Endothelial cell (in vitro differentiated cells): ENCODE measurements around the gene GRB7. TPM values are rescaled to one million over a fixed set of nuclear protein-coding genes. Genes with fewer than 3 reads are reported as not detected.
"Not testable (repeated sequence)": the region's sequence is repeated elsewhere in the genome, so short reads cannot be mapped to it uniquely, and the experiment has no call there.

Experiments
- DNase-seq: peaks from one replicate; pipeline ENCODE4 v3.0.0; 2021; ENCODE audit warnings: low spot score
- H3K27ac Mint-ChIP-seq: one replicate; pipeline ENCODE4 v1.8.0; 2021; ENCODE audit warnings: mixed read lengths, inconsistent platforms; ENCODE audit not compliant: unreplicated experiment
- H3K27me3 Mint-ChIP-seq: one replicate; pipeline ENCODE4 v1.8.0; 2021; ENCODE audit warnings: mild to moderate bottlenecking, moderate library complexity, mixed read lengths, inconsistent platforms; ENCODE audit not compliant: unreplicated experiment
- H3K36me3 Mint-ChIP-seq: one replicate; pipeline ENCODE4 v1.8.0; 2021; ENCODE audit warnings: mild to moderate bottlenecking, low read depth, mixed read lengths, inconsistent platforms; ENCODE audit not compliant: unreplicated experiment
- H3K4me1 Mint-ChIP-seq: one replicate; pipeline ENCODE4 v1.8.0; 2021; ENCODE audit warnings: mild to moderate bottlenecking, mixed read lengths, inconsistent platforms; ENCODE audit not compliant: unreplicated experiment
- H3K4me3 Mint-ChIP-seq: one replicate; pipeline ENCODE4 v1.8.0; 2021; ENCODE audit warnings: mild to moderate bottlenecking, mixed read lengths, inconsistent platforms; ENCODE audit not compliant: unreplicated experiment
- H3K9me3 Mint-ChIP-seq: one replicate; pipeline ENCODE4 v1.8.0; 2021; ENCODE audit warnings: mixed read lengths, inconsistent platforms; ENCODE audit not compliant: unreplicated experiment
- CTCF ChIP-seq: fragments of 200-600 bp; sonication (generic); IDR thresholded peaks from one replicate; pipeline ENCODE4 v1.5.0; 2021; ENCODE audit warnings: antibody characterized with exemption; ENCODE audit not compliant: unreplicated experiment
- total RNA-seq: library from RNA; stranded (reverse); fragmentation: NEBNext Ultra II Directional; extraction: Animal tissue kit (Norgen Biotek cat#: 25700); gene quantifications from one replicate; pipeline ENCODE4 v1.2.1, GENCODE V29; 2021; ENCODE audit not compliant: unreplicated experiment

The GRB7 gene
- total RNA-seq, 1 donor from 2014 or later, result 1.3 TPM

GRCh38 chr17:39757931-39758873 lies 20.5 kb downstream of the GRB7 start:
- no peak overlapping the region for H3K4me3 Mint-ChIP-seq

GRCh38 chr17:39759204-39759603 lies 21.5 kb downstream of the GRB7 start:
- H3K36me3 Mint-ChIP-seq, result no peaks in the 10 kb centered on the region
- H3K9me3 Mint-ChIP-seq, result no peaks in the 10 kb centered on the region
- no peaks in the 10 kb centered on the region for H3K4me1 Mint-ChIP-seq
- H3K27ac Mint-ChIP-seq, result no peak overlapping the region
- DNase-seq, result no peak
- no peaks in the 10 kb centered on the region for H3K27me3 Mint-ChIP-seq
- TF ChIP-seq CTCF, result no peak
- no peak overlapping the region for H3K4me3 Mint-ChIP-seq

More at GRCh38 chr17:39757931-39758873, 20.5 kb downstream of the GRB7 start:
- Mint-ChIP-seq H3K9me3 (no peaks in the 10 kb centered on the region), H3K27ac (no peak overlapping the region), H3K4me1 (peaks cover 4% of the 10 kb centered on the region), H3K36me3 (no peaks in the 10 kb centered on the region), H3K27me3 (peaks cover 3% of the 10 kb centered on the region)
- no peak for TF ChIP-seq CTCF
- no peak for DNase-seq

GRCh38 chr17:39761861-39762496 lies 24.2 kb downstream of the GRB7 start:
- H3K9me3 Mint-ChIP-seq, result no peaks in the 10 kb centered on the region
- DNase-seq, result no peak
- TF ChIP-seq CTCF, result no peak
- H3K27me3 Mint-ChIP-seq, result no peaks in the 10 kb centered on the region
- no peak overlapping the region for H3K4me3 Mint-ChIP-seq
- no peak overlapping the region for H3K27ac Mint-ChIP-seq
- no peaks in the 10 kb centered on the region for H3K4me1 Mint-ChIP-seq
- H3K36me3 Mint-ChIP-seq, result no peaks in the 10 kb centered on the region

- peaks cover 2% of the 10 kb centered on the region for H3K27me3 Mint-ChIP-seq
- no peaks in the 10 kb centered on the region for H3K9me3 Mint-ChIP-seq
- H3K36me3 Mint-ChIP-seq, result no peaks in the 10 kb centered on the region
- TF ChIP-seq CTCF, result no peak
- no peaks in the 10 kb centered on the region for H3K4me1 Mint-ChIP-seq
- H3K4me3 Mint-ChIP-seq, result no peak overlapping the region
- DNase-seq, result no peak
- no peak overlapping the region for H3K27ac Mint-ChIP-seq
Observed at GRCh38 chr17:39763051-39763820, 25.5 kb downstream of the GRB7 start.

- DNase-seq, H3K4me3 Mint-ChIP-seq, H3K27ac Mint-ChIP-seq, H3K36me3 Mint-ChIP-seq, H3K4me1 Mint-ChIP-seq, H3K9me3 Mint-ChIP-seq, H3K27me3 Mint-ChIP-seq: not testable (repeated sequence)
Observed at GRCh38 chr17:39764171-39764570, 26.4 kb downstream of the GRB7 start.
